NOMO-1 treated with dmso at 0.1 percent for 144 hours (cell line): Measurements from ENCODE around the gene ATE1.
A peak's percentile ranks its signal among the peaks of the same experiment; 100 is the strongest.

ENCODE experiments used
- DNase-seq: peaks from one replicate; lab custom pipeline; 2025; ENCODE audit not compliant: unreplicated experiment; lab: John Stamatoyannopoulos, UW

Gene ATE1

GRCh38 chr10:121879476-121879875, 48.4 kb downstream of the ATE1 start:
- no peak for DNase-seq

- DNase-seq, result no peak
Observed at GRCh38 chr10:121873236-121873635, 54.6 kb downstream of the ATE1 start.

GRCh38 chr10:121870413-121870812, 57.4 kb downstream of the ATE1 start:
- DNase-seq, result no peak

- no peak for DNase-seq
Observed at GRCh38 chr10:121865554-121865953, 62.3 kb downstream of the ATE1 start.

- DNase-seq, result no peak
Observed at GRCh38 chr10:121864653-121865052, 63.2 kb downstream of the ATE1 start.

GRCh38 chr10:121864168-121864567, 63.7 kb downstream of the ATE1 start:
- no peak for DNase-seq

- DNase-seq, result no peak
Observed at GRCh38 chr10:121862649-121863048, 65.2 kb downstream of the ATE1 start.

GRCh38 chr10:121862042-121862441, 65.8 kb downstream of the ATE1 start:
- DNase-seq, result no peak

- DNase-seq, result no peak
Observed at GRCh38 chr10:121860810-121861209, 67.0 kb downstream of the ATE1 start.

GRCh38 chr10:121854809-121855445, 72.9 kb downstream of the ATE1 start:
- DNase-seq, result peak; percentile 25

- DNase-seq, result no peak
Observed at GRCh38 chr10:121853950-121854349, 73.9 kb downstream of the ATE1 start.

GRCh38 chr10:121851786-121852185, 76.0 kb downstream of the ATE1 start:
- DNase-seq, result no peak

GRCh38 chr10:121848082-121848481, 79.7 kb downstream of the ATE1 start:
- no peak for DNase-seq

- DNase-seq, result no peak
Observed at GRCh38 chr10:121846555-121846954, 81.3 kb downstream of the ATE1 start.

GRCh38 chr10:121845044-121845784, 82.6 kb downstream of the ATE1 start:
- DNase-seq, result no peak

GRCh38 chr10:121844537-121844936, 83.3 kb downstream of the ATE1 start:
- DNase-seq, result no peak

- DNase-seq, result no peak
Observed at GRCh38 chr10:121843379-121843778, 84.5 kb downstream of the ATE1 start.

GRCh38 chr10:121841862-121842261, 86.0 kb downstream of the ATE1 start:
- DNase-seq, result no peak

GRCh38 chr10:121838931-121839330, 88.9 kb downstream of the ATE1 start:
- peak; percentile 41 for DNase-seq

- DNase-seq, result no peak
Observed at GRCh38 chr10:121838149-121838548, 89.7 kb downstream of the ATE1 start.

GRCh38 chr10:121836171-121836570, 91.7 kb downstream of the ATE1 start:
- no peak for DNase-seq

GRCh38 chr10:121835376-121835775, 92.5 kb downstream of the ATE1 start:
- no peak for DNase-seq

GRCh38 chr10:121834757-121835156, 93.1 kb downstream of the ATE1 start:
- no peak for DNase-seq
